Esophagus squamous epithelium (tissue), 4 donors: Measurements from ENCODE around the gene PARD3.

Source experiments
- POLR2A ChIP-seq, 4 donors: fragments of 450-650 bp; IDR thresholded peaks; one replicate each; pipeline ENCODE4 v1.6.1; 2017; ENCODE audit warnings: antibody characterized with exemption in 4 of 4, mild to moderate bottlenecking in 4 of 4, moderate library complexity in 3 of 4
- TF ChIP-seq, protein P1 (sequence below), 6 experiments: fragments of 450-650 bp in 4 of 6; fragments of 200-600 bp in 2 of 6; sonication (generic) in 2 of 6; IDR thresholded peaks; one replicate each; pipeline ENCODE4 v1.5.1; 2016 to 2019; ENCODE audit warnings: antibody characterized with exemption in 6 of 6, mild to moderate bottlenecking in 4 of 6, moderate library complexity in 4 of 6

DNA sequence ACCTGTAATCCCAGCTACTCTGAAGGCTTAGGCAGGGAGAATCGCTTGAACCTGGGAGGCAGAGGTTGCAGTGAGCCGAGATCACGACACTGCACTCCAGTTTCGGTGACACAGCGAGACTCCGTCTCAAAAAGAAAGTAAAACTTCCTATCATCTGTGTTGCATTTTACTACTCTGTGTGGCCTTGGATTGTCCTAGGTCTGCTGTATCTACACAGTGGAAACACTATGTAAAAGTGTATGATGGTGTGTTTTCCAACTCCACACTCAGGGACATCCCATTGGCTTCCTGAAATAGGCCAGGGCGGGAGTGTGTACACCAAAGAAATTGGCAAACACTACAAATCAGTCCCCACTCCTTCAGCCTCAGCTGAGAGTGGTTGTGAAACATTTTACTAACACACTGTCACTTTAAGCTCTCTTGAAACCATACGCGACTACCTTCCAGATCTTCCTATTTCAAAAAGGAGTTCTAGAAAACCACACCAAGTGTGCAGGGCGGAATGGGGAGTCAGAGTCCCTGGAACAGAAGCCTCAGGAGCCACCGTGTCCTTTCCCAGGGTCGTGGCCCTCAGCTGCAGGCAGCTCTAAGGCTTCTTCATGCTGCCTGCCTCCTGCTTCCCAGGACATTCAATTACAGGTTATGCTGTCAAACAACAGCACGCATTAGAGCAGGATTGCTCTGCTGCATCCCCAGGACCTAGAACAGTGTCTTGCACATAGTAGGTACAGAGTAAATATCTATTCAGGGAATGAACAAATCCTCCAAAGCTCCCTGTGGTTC, 275.4 kb downstream of the PARD3 start:
- TF ChIP-seq, protein P1, sequence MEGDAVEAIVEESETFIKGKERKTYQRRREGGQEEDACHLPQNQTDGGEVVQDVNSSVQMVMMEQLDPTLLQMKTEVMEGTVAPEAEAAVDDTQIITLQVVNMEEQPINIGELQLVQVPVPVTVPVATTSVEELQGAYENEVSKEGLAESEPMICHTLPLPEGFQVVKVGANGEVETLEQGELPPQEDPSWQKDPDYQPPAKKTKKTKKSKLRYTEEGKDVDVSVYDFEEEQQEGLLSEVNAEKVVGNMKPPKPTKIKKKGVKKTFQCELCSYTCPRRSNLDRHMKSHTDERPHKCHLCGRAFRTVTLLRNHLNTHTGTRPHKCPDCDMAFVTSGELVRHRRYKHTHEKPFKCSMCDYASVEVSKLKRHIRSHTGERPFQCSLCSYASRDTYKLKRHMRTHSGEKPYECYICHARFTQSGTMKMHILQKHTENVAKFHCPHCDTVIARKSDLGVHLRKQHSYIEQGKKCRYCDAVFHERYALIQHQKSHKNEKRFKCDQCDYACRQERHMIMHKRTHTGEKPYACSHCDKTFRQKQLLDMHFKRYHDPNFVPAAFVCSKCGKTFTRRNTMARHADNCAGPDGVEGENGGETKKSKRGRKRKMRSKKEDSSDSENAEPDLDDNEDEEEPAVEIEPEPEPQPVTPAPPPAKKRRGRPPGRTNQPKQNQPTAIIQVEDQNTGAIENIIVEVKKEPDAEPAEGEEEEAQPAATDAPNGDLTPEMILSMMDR (IDR thresholded peaks at IDR 0.05) = no peak
- TF ChIP-seq POLR2A (IDR thresholded peaks at IDR 0.05) = no peak
